ENCODE measurements around the gene C2CD4B. TPM values are rescaled to one million over a fixed set of nuclear protein-coding genes. Genes with fewer than 3 reads are reported as not detected.

The C2CD4B gene
- total and polyA plus RNA-seq, 2 donors (not counting 1 experiment from before 2014, with no cell fraction given), result not detected

DNA sequence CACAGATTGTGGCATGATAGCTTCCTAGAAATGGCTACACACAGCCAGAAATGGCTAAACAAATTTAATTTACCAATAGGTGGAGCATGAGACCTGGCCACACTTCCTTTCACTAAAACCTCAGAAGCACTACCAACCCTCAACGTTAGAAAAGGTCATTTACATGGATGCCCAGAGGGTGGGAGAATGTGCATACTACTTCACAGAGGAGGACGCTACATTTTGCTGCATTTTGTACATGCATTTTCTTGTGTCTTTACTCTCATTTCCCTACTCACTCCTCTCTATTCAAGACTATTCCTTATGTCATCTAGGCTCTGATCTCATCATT lies 40.1 kb downstream of the C2CD4B start:
- Histone ChIP-seq H2AFZ (ENCODE audit: insufficient read depth, low read depth, low read length, poor library complexity, severe bottlenecking) (no peak overlapping the region), H3K9ac (ENCODE audit: low read length) (no peak overlapping the region), H3K4me2 (replicated peaks; ENCODE audit: low read depth, low read length, poor library complexity, severe bottlenecking) (no peak overlapping the region), H3K36me3 (replicated peaks in 1 of 2; ENCODE audit: control extremely low read depth in 1 of 2, control insufficient read depth in 1 of 2, extremely low read depth in 1 of 2, insufficient read depth in 2 of 2, low read length in 1 of 2) (no peaks in the 10 kb centered on the region), H3K27me3 (replicated peaks in 1 of 4; ENCODE audit: control extremely low read depth in 1 of 4, control insufficient read depth in 3 of 4, insufficient read depth in 4 of 4, low read length in 3 of 4) (peaks cover 0 to 2% (median 0%) of the 10 kb centered on the region in 4 experiments), H3K4me3 (ENCODE audit: control extremely low read depth in 1 of 5, extremely low read depth in 1 of 5, insufficient read depth in 1 of 5, low read depth in 2 of 5, low read length in 4 of 5) (no peak overlapping the region), H3K79me2 (ENCODE audit: control insufficient read depth, insufficient read depth, low read length) (no peaks in the 10 kb centered on the region), H3K27ac (ENCODE audit: low read length in 2 of 2) (no peak overlapping the region), H3K9me3 (ENCODE audit: control extremely low read depth in 1 of 3, control insufficient read depth in 2 of 3, insufficient read depth in 1 of 3, low read length in 2 of 3) (no peaks in the 10 kb centered on the region), H4K20me1 (ENCODE audit: control insufficient read depth, insufficient read depth, low read length, poor library complexity, severe bottlenecking) (no peaks in the 10 kb centered on the region), H3K4me1 (ENCODE audit: control insufficient read depth in 2 of 2, insufficient read depth in 2 of 2, low read length in 2 of 2) (no peaks in the 10 kb centered on the region)
- no peak overlapping the region for H3K4me3 Mint-ChIP-seq
- ChIA-PET POLR2A (no interaction called here), CTCF (no interaction called here)
- TF ChIP-seq, protein P1, sequence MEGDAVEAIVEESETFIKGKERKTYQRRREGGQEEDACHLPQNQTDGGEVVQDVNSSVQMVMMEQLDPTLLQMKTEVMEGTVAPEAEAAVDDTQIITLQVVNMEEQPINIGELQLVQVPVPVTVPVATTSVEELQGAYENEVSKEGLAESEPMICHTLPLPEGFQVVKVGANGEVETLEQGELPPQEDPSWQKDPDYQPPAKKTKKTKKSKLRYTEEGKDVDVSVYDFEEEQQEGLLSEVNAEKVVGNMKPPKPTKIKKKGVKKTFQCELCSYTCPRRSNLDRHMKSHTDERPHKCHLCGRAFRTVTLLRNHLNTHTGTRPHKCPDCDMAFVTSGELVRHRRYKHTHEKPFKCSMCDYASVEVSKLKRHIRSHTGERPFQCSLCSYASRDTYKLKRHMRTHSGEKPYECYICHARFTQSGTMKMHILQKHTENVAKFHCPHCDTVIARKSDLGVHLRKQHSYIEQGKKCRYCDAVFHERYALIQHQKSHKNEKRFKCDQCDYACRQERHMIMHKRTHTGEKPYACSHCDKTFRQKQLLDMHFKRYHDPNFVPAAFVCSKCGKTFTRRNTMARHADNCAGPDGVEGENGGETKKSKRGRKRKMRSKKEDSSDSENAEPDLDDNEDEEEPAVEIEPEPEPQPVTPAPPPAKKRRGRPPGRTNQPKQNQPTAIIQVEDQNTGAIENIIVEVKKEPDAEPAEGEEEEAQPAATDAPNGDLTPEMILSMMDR (IDR thresholded peaks at IDR 0.05), result no peak
- no peak for TF ChIP-seq EZH2 (IDR thresholded peaks at IDR 0.05; ENCODE audit: borderline replicate concordance, insufficient read depth, low read depth, low read length, poor library complexity, severe bottlenecking)
- intact Hi-C loops (cut with micrococcal nuclease), result no loop called here
- no peak for ATAC-seq (ENCODE audit: low read depth)
- peaks cover 14% of the 10 kb centered on the region for H3K4me1 Mint-ChIP-seq
- H3K27ac Mint-ChIP-seq, result no peak overlapping the region
- no peaks in the 10 kb centered on the region for H3K27me3 Mint-ChIP-seq
- 100% methylated on average over 1 of the region's 2 CpGs for WGBS (ENCODE audit: insufficient coverage)
- no peak for DNase-seq
- H3K9me3 Mint-ChIP-seq (ENCODE audit: insufficient read depth), result no peaks in the 10 kb centered on the region

DNA sequence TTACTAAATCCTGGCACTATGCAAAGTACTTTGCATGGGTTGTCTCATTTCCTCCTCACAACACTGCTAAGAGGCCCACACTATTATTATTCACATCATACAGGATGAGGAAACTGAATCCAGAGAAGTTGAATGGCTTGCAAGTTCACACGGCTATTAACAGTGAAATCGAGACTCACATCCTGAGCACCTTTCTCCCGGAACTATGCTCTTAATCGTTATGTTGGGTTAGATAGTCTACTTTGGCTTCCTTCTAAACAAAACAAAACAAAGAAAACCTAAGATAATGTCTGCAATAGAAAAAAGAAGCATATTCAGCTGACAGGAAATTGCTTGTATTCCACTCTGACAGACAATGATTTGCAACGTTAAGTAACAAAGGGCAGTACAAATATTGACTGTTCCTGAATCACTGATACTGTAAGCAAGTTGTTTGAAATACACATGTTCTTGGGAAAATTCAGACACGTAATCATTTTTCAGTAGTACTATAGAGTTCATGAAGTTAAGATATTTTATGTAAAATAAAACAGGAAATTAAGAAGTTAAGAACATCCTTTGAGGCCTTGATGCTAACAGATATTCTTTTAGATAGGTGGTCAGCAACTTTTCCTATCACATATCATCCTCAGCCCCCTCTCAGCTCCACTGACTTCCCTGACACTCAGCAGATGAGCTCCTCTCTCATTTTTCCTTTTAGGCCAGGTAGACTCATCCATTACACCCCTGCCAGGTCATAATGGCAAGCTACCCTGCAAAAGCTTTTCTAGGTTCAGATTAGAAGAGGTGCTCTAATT lies 40.7 kb downstream of the C2CD4B start:
- no peak overlapping the region for H3K27ac Mint-ChIP-seq
- no peak for TF ChIP-seq EZH2 (IDR thresholded peaks at IDR 0.05; ENCODE audit: borderline replicate concordance, insufficient read depth, low read depth, low read length, poor library complexity, severe bottlenecking)
- TF ChIP-seq, protein P1 (IDR thresholded peaks at IDR 0.05), result no peak
- no peaks in the 10 kb centered on the region for H3K9me3 Mint-ChIP-seq (ENCODE audit: insufficient read depth)
- Histone ChIP-seq H3K27ac (ENCODE audit: low read length in 2 of 2) (no peak overlapping the region), H3K9me3 (ENCODE audit: control extremely low read depth in 1 of 3, control insufficient read depth in 2 of 3, insufficient read depth in 1 of 3, low read length in 2 of 3) (no peaks in the 10 kb centered on the region), H3K36me3 (replicated peaks in 1 of 2; ENCODE audit: control extremely low read depth in 1 of 2, control insufficient read depth in 1 of 2, extremely low read depth in 1 of 2, insufficient read depth in 2 of 2, low read length in 1 of 2) (no peaks in the 10 kb centered on the region), H3K9ac (ENCODE audit: low read length) (no peak overlapping the region), H3K4me2 (replicated peaks; ENCODE audit: low read depth, low read length, poor library complexity, severe bottlenecking) (no peak overlapping the region), H3K27me3 (replicated peaks in 1 of 4; ENCODE audit: control extremely low read depth in 1 of 4, control insufficient read depth in 3 of 4, insufficient read depth in 4 of 4, low read length in 3 of 4) (peaks cover 0 to 2% (median 0%) of the 10 kb centered on the region in 4 experiments), H3K4me3 (ENCODE audit: control extremely low read depth in 1 of 5, extremely low read depth in 1 of 5, insufficient read depth in 1 of 5, low read depth in 2 of 5, low read length in 4 of 5) (no peak overlapping the region), H3K4me1 (ENCODE audit: control insufficient read depth in 2 of 2, insufficient read depth in 2 of 2, low read length in 2 of 2) (no peaks in the 10 kb centered on the region), H4K20me1 (ENCODE audit: control insufficient read depth, insufficient read depth, low read length, poor library complexity, severe bottlenecking) (no peaks in the 10 kb centered on the region), H2AFZ (ENCODE audit: insufficient read depth, low read depth, low read length, poor library complexity, severe bottlenecking) (peak overlapping the region; percentile 45), H3K79me2 (ENCODE audit: control insufficient read depth, insufficient read depth, low read length) (no peaks in the 10 kb centered on the region)
- no peak for DNase-seq
- no peak overlapping the region for H3K4me3 Mint-ChIP-seq
- ChIA-PET CTCF (no interaction called here), POLR2A (no interaction called here)
- no peak for ATAC-seq (ENCODE audit: low read depth)
- intact Hi-C loops (cut with micrococcal nuclease), result no loop called here
- peaks cover 14% of the 10 kb centered on the region for H3K4me1 Mint-ChIP-seq
- no peaks in the 10 kb centered on the region for H3K27me3 Mint-ChIP-seq
- WGBS (ENCODE audit: insufficient coverage), result 0% methylated on average over 1 of the region's 6 CpGs
